Activated CD4-positive, alpha-beta T cell treated with anti-CD3 and anti-CD28 coated beads for 48 hours (primary cell): Measurements from ENCODE around the gene BRSK1.

ENCODE experiments used
- DNase-seq: peaks from one replicate; pipeline ENCODE4 v3.0.0-alpha.2; 2020

BRSK1 gene

DNA sequence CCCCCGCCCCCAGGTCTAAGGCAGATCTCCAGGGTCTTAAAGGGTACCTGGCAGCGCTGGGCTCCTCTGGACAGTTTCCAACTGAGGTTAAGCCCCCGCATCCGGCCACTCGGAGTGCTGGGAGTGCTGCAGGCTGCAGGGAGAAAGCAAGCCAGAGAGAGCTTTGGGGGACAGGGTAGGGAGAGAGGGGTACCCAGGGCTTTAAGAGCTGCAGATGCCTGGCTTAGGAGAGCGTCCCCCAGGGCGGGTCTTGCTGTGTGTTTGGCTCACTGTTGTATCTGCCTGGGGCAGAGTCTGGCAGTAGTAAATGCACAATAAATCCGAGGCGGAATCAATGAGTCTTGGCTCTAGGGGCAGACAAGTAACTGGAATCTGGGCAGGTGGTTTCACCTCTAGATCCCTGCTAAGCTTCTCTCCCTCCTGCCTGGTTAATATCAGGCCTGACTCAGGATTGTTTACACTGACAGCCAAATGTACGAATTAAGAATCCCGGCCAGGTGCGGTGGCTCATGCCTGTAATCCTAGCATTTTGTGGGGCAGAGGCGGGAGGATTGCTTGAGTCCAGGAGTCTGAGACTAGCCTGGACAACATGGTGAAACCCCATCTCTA, 71.5 kb downstream of the BRSK1 start:
- no peak for DNase-seq

DNA sequence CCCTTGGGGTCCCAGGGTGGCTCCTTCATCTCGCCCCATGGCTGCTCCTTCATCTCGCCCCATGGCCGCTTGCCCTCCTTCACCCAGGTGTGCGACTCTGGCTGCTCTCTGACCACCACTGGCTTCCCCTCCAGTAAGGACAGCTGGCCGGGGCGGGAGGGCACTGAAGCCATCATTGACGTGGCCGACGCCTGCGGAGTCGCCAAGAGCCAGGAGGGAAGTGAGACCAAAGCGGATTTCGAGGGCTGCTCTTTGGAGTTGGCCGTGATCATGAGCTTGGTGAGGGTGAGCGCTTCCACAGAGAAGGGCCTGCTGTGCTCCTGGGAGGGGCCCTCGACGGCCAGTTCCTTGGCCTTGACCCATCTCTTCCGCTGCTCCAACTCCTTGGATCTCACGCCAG, 74.7 kb downstream of the BRSK1 start:
- DNase-seq = no peak

DNA sequence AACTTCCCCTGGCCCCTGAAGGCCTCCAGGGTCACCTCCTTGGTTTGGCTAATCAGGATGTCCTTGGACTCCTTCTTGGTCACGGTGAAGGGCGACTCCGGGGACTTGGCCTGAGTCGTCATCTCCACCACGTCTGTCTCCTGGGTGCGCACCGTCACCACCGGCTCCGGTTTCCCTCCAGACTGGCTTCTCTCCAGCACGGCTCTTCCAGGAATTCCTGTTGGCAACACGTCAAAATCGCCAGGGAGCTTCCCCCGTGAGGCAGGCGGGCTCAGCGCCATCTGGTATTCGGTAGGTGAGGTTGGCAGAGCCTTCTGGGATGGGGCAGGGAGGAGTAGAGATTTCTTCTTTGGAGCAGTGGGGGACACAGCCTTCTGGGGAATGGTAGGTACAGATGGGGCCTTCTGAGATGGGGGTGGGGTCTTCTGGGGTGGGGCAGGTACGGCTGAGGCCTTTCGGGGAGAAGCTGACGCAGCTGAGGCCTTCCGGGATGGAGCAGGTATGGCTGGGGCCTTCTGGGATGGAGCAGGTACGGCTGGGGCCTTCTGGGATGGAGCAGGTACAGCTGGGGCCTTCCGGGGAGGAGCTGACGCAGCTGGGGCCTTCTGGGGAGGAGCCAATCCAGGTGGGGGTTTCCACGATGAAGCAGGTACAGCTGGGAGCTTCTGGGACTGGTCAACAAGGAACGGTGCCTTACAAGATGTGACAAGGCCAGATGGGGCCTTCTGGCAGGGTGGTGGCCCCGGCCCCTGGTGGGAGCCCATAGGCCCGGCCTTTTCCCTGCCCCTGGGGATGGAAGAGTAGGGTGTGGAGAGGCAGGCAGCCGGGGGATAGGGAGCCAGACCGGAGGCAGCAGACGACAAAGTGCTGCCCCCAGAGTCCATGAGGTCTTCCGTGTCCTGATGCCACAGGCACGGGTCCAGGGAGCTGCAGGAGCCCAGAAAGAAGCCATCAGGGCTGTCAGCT, 75.4 kb downstream of the BRSK1 start:
- no peak for DNase-seq

DNA sequence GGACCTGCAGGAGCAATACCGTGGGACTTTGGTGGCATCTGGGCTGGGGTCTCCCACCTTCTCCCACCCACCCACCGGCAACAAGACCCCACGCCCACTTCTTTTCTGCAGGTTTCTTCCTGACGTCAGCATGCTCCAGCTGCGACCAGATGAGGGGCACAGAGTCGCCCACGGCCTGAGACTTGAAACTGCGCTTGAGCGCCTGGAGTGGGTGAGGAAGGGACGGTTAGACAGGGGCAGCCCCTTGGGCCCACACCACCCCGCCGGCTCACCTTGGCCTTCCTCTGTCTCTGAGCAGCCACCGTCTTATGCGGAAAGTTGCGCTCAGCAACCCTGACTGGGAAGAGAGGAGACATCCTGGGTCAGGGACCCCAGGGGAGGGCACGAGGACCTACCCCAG, 77.1 kb downstream of the BRSK1 start:
- no peak for DNase-seq
